Kasumi-1 (cell line): ENCODE results near the gene ATRNL1.
"Not testable (repeated sequence)": the region's sequence is repeated elsewhere in the genome, so short reads cannot be mapped to it uniquely, and the experiment has no call there.

ENCODE experiments used
- DNase-seq, 2 experiments: peaks; one replicate each; lab custom pipeline; 2025; lab: John Stamatoyannopoulos, UW

ATRNL1 gene

GRCh38 chr10:115758488-115758887 is 665.3 kb downstream of the ATRNL1 start:
- DNase-seq, result not testable (repeated sequence)

- no peak for DNase-seq
Measured at GRCh38 chr10:115760131-115760530, 667.0 kb downstream of the ATRNL1 start.

- no peak for DNase-seq
Measured at GRCh38 chr10:115761166-115761565, 668.0 kb downstream of the ATRNL1 start.

- no peak for DNase-seq
Measured at GRCh38 chr10:115762029-115762428, 668.9 kb downstream of the ATRNL1 start.

- DNase-seq, result no peak
Measured at GRCh38 chr10:115771755-115772154, 678.6 kb downstream of the ATRNL1 start.

- no peak for DNase-seq
Measured at GRCh38 chr10:115772606-115773005, 679.4 kb downstream of the ATRNL1 start.

- DNase-seq, result no peak
Measured at GRCh38 chr10:115773832-115774231, 680.7 kb downstream of the ATRNL1 start.

- DNase-seq, result no peak
Measured at GRCh38 chr10:115774721-115775120, 681.6 kb downstream of the ATRNL1 start.

- no peak for DNase-seq
Measured at GRCh38 chr10:115777646-115778045, 684.5 kb downstream of the ATRNL1 start.

GRCh38 chr10:115790220-115790619 is 697.1 kb downstream of the ATRNL1 start:
- DNase-seq, result no peak

- no peak for DNase-seq
Measured at GRCh38 chr10:115795964-115796363, 702.8 kb downstream of the ATRNL1 start.

GRCh38 chr10:115801457-115801856 is 708.3 kb downstream of the ATRNL1 start:
- no peak for DNase-seq

- DNase-seq, result no peak
Measured at GRCh38 chr10:115801992-115802391, 708.8 kb downstream of the ATRNL1 start.

- DNase-seq, result no peak
Measured at GRCh38 chr10:115802911-115803310, 709.7 kb downstream of the ATRNL1 start.

GRCh38 chr10:115814542-115814941 is 721.4 kb downstream of the ATRNL1 start:
- no peak for DNase-seq

- DNase-seq, result no peak
Measured at GRCh38 chr10:115818012-115818411, 724.8 kb downstream of the ATRNL1 start.

GRCh38 chr10:115826396-115826795 is 733.2 kb downstream of the ATRNL1 start:
- DNase-seq, result no peak

- no peak for DNase-seq
Measured at GRCh38 chr10:115827231-115828009, 734.3 kb downstream of the ATRNL1 start.

GRCh38 chr10:115828182-115828581 is 735.0 kb downstream of the ATRNL1 start:
- not testable (repeated sequence) for DNase-seq

GRCh38 chr10:115829521-115830205 is 736.5 kb downstream of the ATRNL1 start:
- no peak for DNase-seq

- DNase-seq, result no peak
Measured at GRCh38 chr10:115830265-115830970, 737.3 kb downstream of the ATRNL1 start.

GRCh38 chr10:115831016-115831415 is 737.9 kb downstream of the ATRNL1 start:
- DNase-seq, result no peak

- no peak for DNase-seq
Measured at GRCh38 chr10:115833119-115833518, 740.0 kb downstream of the ATRNL1 start.
